GM19468 (cell line): ENCODE results near the gene PSMB1.
"Not testable (repeated sequence)": the region's sequence is repeated elsewhere in the genome, so short reads cannot be mapped to it uniquely, and the experiment has no call there.

Source experiments
- ATAC-seq: cut with Tn5 transposase; IDR thresholded peaks from one replicate; pipeline ENCODE4 v1.9.1; 2021; ENCODE audit warnings: mild to moderate bottlenecking, moderate library complexity, moderate number of reproducible peaks; ENCODE audit not compliant: unreplicated experiment; ENCODE audit errors: extremely low read depth

PSMB1 gene

GRCh38 chr6:170504479-170504878 is 48.6 kb downstream of the PSMB1 start:
- no peak for ATAC-seq

GRCh38 chr6:170503414-170503761 is 49.7 kb downstream of the PSMB1 start:
- ATAC-seq, result no peak

DNA sequence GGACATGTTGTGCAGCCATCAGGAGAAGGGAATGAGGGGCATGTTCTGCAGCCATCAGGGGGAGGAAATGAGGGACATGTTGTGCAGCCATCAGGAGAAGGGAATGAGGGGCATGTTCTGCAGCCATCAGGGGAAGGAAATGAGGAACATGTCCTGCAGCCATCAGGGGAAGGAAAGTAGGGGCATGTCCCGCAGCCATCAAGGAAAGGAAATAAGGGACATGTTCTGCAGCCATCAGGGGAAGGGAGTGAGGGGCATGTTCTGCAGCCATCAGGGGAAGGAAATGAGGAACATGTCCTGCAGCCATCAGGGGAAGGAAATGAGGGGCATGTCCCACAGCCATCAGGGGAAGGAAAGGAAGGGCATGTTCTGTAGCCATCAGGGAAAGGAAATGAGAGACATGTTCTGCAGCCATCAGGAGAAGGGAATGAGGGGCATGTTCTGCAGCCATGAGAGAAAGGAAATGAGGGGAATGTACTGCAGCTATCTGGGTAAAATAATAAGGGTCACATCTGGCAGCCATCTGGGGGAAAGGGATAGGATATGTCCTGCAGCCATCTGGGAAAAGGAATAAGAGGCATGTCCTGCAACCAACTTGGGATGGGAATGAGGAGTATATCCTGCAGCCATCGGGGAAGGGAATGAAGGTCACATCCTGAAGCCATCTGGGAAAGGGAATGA is 50.2 kb downstream of the PSMB1 start:
- not testable (repeated sequence) for ATAC-seq

- not testable (repeated sequence) for ATAC-seq
Measured at GRCh38 chr6:170502268-170502667, 50.8 kb downstream of the PSMB1 start.

DNA sequence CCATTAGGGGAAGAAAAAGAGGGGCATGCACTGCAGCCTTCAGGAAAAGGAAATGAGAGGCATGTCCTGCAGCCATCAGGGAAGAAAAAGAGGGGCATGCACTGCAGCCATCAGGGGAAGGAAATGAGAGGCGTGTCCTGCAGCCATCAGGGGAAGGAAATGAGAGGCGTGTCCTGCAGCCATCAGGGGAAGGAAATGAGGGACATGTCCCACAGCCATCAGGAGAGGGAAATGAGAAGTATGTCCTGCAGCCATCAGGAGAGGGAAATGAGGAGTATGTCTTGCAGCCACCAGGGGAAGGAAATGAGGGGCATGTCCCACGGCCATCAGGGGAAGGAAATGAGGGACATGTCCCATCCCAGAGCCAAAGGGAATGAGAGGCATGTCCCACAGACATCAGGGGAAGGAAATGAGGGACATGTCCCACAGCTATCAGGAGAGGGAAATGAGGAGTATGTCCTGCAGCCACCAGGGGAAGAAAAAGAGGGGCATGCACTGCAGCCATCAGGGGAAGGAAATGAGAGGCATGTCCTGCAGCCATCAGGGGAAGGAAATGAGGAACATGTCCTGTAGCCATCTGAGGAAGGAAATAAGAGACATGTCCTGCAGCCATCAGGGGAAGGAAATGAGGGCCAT is 52.0 kb downstream of the PSMB1 start:
- no peak for ATAC-seq

GRCh38 chr6:170497841-170498301 is 55.2 kb downstream of the PSMB1 start:
- ATAC-seq, result no peak

- ATAC-seq, result no peak
Measured at GRCh38 chr6:170493354-170493753, 59.8 kb downstream of the PSMB1 start.

DNA sequence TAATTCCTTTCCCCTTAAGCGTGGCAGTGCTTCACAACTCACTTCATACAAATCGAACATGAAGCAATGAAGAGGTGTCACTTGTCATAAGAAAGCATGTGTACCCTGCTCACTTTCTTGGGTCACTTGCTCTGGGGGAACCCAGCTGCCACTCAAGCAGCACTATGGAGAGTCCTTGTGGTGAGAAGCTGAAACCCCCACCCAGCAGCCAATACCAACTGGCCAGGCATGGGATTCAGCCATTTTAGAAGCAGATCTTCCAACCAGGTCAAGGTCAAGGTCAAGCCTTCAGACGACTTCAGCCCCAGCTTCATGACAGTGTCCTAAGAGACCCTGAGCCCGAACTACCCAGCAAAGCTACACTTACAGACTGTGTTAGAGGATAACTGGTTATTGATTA is 62.8 kb downstream of the PSMB1 start:
- ATAC-seq, result no peak

GRCh38 chr6:170489836-170490235 is 63.3 kb downstream of the PSMB1 start:
- ATAC-seq, result no peak

GRCh38 chr6:170487707-170488329 is 65.3 kb downstream of the PSMB1 start:
- ATAC-seq, result no peak

DNA sequence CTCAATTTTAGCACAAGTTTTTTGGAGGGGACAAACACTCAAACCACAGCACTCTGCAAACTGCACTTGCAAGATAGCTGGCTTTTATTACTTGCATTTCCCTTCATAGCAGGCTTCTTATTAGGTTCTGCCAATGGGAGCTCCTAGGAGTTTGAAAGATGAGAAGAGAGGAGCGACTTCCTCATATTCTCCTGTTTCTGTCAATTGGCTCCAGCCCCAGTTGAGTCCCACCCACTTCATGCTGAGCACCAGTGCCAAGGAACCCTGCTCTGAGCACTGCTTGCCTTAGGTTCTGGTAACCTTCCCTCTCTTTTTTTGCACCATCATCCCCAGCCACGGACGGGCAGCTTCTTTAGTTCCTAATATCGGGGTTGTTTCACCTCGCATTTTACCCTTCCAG is 67.9 kb downstream of the PSMB1 start:
- no peak for ATAC-seq
